Measurements from ENCODE around the gene SNX5. TPM values are rescaled to one million over a fixed set of nuclear protein-coding genes. Genes with fewer than 3 reads are reported as not detected.

Gene SNX5
- total RNA-seq, 1 experiment from 2014 or later = 90.8 TPM

- H3K4me1 ChIP-seq (ENCODE audit: control insufficient read depth, insufficient read depth, low read length) = no peaks in the 10 kb centered on the region
- intact Hi-C loops (cut with micrococcal nuclease; ENCODE audit: unreplicated experiment) (loop anchor here (5.0 kb wide), 2 partner anchors 216 to 391 kb away; partner anchors contain the start of gene RRBP1), in situ Hi-C loops (cut with HindIII; ENCODE audit: low pct_unique_long_range_greater_than_20kb, low sequenced_read_pairs) (no loop called here)
- H3K27ac ChIP-seq (ENCODE audit: low read length) = no peak overlapping the region
- H3K27me3 ChIP-seq (ENCODE audit: control insufficient read depth, insufficient read depth, low read length) = no peaks in the 10 kb centered on the region
- H3K4me3 ChIP-seq (ENCODE audit: low read depth in 2 of 2, low read length in 2 of 2) = no peak overlapping the region
- TF ChIP-seq POLR2AphosphoS5 (IDR thresholded peaks at IDR 0.05; ENCODE audit: low read depth, low read length) = no peak
- TF ChIP-seq, protein P1, sequence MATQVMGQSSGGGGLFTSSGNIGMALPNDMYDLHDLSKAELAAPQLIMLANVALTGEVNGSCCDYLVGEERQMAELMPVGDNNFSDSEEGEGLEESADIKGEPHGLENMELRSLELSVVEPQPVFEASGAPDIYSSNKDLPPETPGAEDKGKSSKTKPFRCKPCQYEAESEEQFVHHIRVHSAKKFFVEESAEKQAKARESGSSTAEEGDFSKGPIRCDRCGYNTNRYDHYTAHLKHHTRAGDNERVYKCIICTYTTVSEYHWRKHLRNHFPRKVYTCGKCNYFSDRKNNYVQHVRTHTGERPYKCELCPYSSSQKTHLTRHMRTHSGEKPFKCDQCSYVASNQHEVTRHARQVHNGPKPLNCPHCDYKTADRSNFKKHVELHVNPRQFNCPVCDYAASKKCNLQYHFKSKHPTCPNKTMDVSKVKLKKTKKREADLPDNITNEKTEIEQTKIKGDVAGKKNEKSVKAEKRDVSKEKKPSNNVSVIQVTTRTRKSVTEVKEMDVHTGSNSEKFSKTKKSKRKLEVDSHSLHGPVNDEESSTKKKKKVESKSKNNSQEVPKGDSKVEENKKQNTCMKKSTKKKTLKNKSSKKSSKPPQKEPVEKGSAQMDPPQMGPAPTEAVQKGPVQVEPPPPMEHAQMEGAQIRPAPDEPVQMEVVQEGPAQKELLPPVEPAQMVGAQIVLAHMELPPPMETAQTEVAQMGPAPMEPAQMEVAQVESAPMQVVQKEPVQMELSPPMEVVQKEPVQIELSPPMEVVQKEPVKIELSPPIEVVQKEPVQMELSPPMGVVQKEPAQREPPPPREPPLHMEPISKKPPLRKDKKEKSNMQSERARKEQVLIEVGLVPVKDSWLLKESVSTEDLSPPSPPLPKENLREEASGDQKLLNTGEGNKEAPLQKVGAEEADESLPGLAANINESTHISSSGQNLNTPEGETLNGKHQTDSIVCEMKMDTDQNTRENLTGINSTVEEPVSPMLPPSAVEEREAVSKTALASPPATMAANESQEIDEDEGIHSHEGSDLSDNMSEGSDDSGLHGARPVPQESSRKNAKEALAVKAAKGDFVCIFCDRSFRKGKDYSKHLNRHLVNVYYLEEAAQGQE (IDR thresholded peaks at IDR 0.05; ENCODE audit: insufficient read depth in 1 of 2, low read depth in 2 of 2, low read length in 1 of 2) = no peak
- TF ChIP-seq SIN3A (IDR thresholded peaks at IDR 0.05; ENCODE audit: borderline replicate concordance, insufficient read depth, low read depth, low read length) = no peak
- TF ChIP-seq CTCF (IDR thresholded peaks at IDR 0.05) = peak; percentile 95
- TF ChIP-seq TCF7L2 (IDR thresholded peaks at IDR 0.05; ENCODE audit: low read depth, low read length) = no peak
- ChIA-PET POLR2A (no interaction called here), CTCF (interaction anchor here (1.9 kb wide), 1 partner anchor 216 kb away, joined by 7 read pairs; no protein-coding TSS in a partner anchor)
- ATAC-seq = peak; percentile 86
- no peaks in the 10 kb centered on the region for H3K36me3 ChIP-seq (ENCODE audit: control insufficient read depth, insufficient read depth, low read length)
- no TSS peak for BruUV-seq (replicated peaks)
- H3K9me3 ChIP-seq (ENCODE audit: control insufficient read depth, insufficient read depth, low read depth, low read length) = no peaks in the 10 kb centered on the region
- DNase-seq (ENCODE audit: low read depth, low spot score) = peak; percentile 53
Measured at GRCh38 chr20:17898548-17898994, 70.0 kb downstream of the SNX5 start.

GRCh38 chr20:17897566-17898307 lies 70.9 kb downstream of the SNX5 start:
- DNase-seq (ENCODE audit: low read depth, low spot score) = no peak
- no peaks in the 10 kb centered on the region for H3K9me3 ChIP-seq (ENCODE audit: control insufficient read depth, insufficient read depth, low read depth, low read length)
- H3K36me3 ChIP-seq (ENCODE audit: control insufficient read depth, insufficient read depth, low read length) = no peaks in the 10 kb centered on the region
- no peaks in the 10 kb centered on the region for H3K4me1 ChIP-seq (ENCODE audit: control insufficient read depth, insufficient read depth, low read length)
- no peak overlapping the region for H3K27ac ChIP-seq (ENCODE audit: low read length)
- no TSS peak for BruUV-seq (replicated peaks)
- POLR2A ChIA-PET = interaction anchor here (0.6 kb wide), 1 partner anchor 54 kb away, joined by 3 read pairs; no protein-coding TSS in a partner anchor
- H3K27me3 ChIP-seq (ENCODE audit: control insufficient read depth, insufficient read depth, low read length) = no peaks in the 10 kb centered on the region
- H3K4me3 ChIP-seq (ENCODE audit: low read depth in 2 of 2, low read length in 2 of 2) = no peak overlapping the region
- in situ Hi-C loops (cut with HindIII; ENCODE audit: low pct_unique_long_range_greater_than_20kb, low sequenced_read_pairs) = no loop called here
- TF ChIP-seq TCF7L2 (IDR thresholded peaks at IDR 0.05; ENCODE audit: low read depth, low read length) (no peak), SIN3A (IDR thresholded peaks at IDR 0.05; ENCODE audit: borderline replicate concordance, insufficient read depth, low read depth, low read length) (no peak), CTCF (IDR thresholded peaks at IDR 0.05) (no peak), POLR2AphosphoS5 (IDR thresholded peaks at IDR 0.05; ENCODE audit: low read depth, low read length) (no peak)
- TF ChIP-seq, protein P1 (IDR thresholded peaks at IDR 0.05; ENCODE audit: insufficient read depth in 1 of 2, low read depth in 2 of 2, low read length in 1 of 2) = no peak
- CTCF ChIA-PET = interaction anchor here (0.7 to 1.9 kb wide), 2 partner anchors 215 to 401 kb away, joined by 3 to 7 read pairs; no protein-coding TSS in a partner anchor
- no peak for ATAC-seq
- intact Hi-C loops (cut with micrococcal nuclease; ENCODE audit: unreplicated experiment) = loop anchor here (5.0 kb wide), 2 partner anchors 215 to 390 kb away; partner anchors contain the start of gene RRBP1
